Parathyroid adenoma (tissue), 2 donors: ENCODE results near the gene RRBP1.

Experiments used
- H2AFZ ChIP-seq: fragments of 300-600 bp; sonication (generic); one replicate; pipeline ENCODE4 v1.7.0; 2017; ENCODE audit warnings: antibody characterized with exemption, mild to moderate bottlenecking
- H3K27ac ChIP-seq: fragments of 300-600 bp; sonication (generic); one replicate; pipeline ENCODE4 v1.7.0; 2017
- H3K27me3 ChIP-seq: fragments of 300-600 bp; sonication (generic); one replicate; pipeline ENCODE4 v1.7.0; 2017; ENCODE audit warnings: low read length; ENCODE audit not compliant: control insufficient read depth, insufficient read depth
- H3K36me3 ChIP-seq: fragments of 300-600 bp; sonication (generic); one replicate; pipeline ENCODE4 v1.7.0; 2017; ENCODE audit warnings: low read length; ENCODE audit not compliant: control insufficient read depth, insufficient read depth
- H3K4me1 ChIP-seq: fragments of 300-600 bp; sonication (generic); one replicate; pipeline ENCODE4 v1.7.0; 2017; ENCODE audit warnings: control low read depth
- H3K4me2 ChIP-seq: fragments of 300-600 bp; sonication (generic); one replicate; pipeline ENCODE4 v1.7.0; 2017; ENCODE audit warnings: low read length
- H3K4me3 ChIP-seq: fragments of 300-600 bp; sonication (generic); one replicate; pipeline ENCODE4 v1.7.0; 2017; ENCODE audit warnings: low read depth, low read length
- H3K79me2 ChIP-seq: fragments of 300-600 bp; sonication (generic); one replicate; pipeline ENCODE4 v1.7.0; 2017; ENCODE audit warnings: control low read depth
- H3K9ac ChIP-seq: fragments of 300-600 bp; sonication (generic); one replicate; pipeline ENCODE4 v1.7.0; 2017; ENCODE audit warnings: mild to moderate bottlenecking
- H3K9me3 ChIP-seq: fragments of 300-600 bp; sonication (generic); one replicate; pipeline ENCODE4 v1.7.0; 2017; ENCODE audit warnings: low read length; ENCODE audit not compliant: control insufficient read depth
- TF ChIP-seq, protein P1 (sequence below): fragments of 300-600 bp; sonication (generic); IDR thresholded peaks from one replicate; pipeline ENCODE4 v1.7.0; 2017; ENCODE audit warnings: antibody characterized with exemption, mild to moderate bottlenecking
- donor health status: primary hyperparathyroidism.

Gene RRBP1

GRCh38 chr20:17679941-17680835 is 1.9 kb downstream of the RRBP1 start:
- Histone ChIP-seq H3K79me2 (peaks cover 47% of the 10 kb centered on the region), H3K9me3 (no peaks in the 10 kb centered on the region), H3K27ac (peak overlapping the region; percentile 83), H3K27me3 (no peaks in the 10 kb centered on the region), H2AFZ (peak overlapping the region; percentile 56), H3K4me2 (peak overlapping the region; percentile 81), H3K4me3 (peak overlapping the region; percentile 60), H3K4me1 (peaks cover 7% of the 10 kb centered on the region), H3K36me3 (no peaks in the 10 kb centered on the region), H3K9ac (no peak overlapping the region)
- TF ChIP-seq, protein P1, sequence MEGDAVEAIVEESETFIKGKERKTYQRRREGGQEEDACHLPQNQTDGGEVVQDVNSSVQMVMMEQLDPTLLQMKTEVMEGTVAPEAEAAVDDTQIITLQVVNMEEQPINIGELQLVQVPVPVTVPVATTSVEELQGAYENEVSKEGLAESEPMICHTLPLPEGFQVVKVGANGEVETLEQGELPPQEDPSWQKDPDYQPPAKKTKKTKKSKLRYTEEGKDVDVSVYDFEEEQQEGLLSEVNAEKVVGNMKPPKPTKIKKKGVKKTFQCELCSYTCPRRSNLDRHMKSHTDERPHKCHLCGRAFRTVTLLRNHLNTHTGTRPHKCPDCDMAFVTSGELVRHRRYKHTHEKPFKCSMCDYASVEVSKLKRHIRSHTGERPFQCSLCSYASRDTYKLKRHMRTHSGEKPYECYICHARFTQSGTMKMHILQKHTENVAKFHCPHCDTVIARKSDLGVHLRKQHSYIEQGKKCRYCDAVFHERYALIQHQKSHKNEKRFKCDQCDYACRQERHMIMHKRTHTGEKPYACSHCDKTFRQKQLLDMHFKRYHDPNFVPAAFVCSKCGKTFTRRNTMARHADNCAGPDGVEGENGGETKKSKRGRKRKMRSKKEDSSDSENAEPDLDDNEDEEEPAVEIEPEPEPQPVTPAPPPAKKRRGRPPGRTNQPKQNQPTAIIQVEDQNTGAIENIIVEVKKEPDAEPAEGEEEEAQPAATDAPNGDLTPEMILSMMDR, result no peak

- Histone ChIP-seq H3K4me2 (no peak overlapping the region), H3K27ac (no peak overlapping the region), H3K27me3 (no peaks in the 10 kb centered on the region), H2AFZ (no peak overlapping the region), H3K79me2 (peaks cover 59% of the 10 kb centered on the region), H3K4me1 (peaks cover 7% of the 10 kb centered on the region), H3K9me3 (no peaks in the 10 kb centered on the region), H3K9ac (no peak overlapping the region), H3K4me3 (no peak overlapping the region), H3K36me3 (no peaks in the 10 kb centered on the region)
- TF ChIP-seq, protein P1, result no peak
These were observed 3.2 kb downstream of the RRBP1 start for GRCh38 chr20:17678886-17679285.

DNA sequence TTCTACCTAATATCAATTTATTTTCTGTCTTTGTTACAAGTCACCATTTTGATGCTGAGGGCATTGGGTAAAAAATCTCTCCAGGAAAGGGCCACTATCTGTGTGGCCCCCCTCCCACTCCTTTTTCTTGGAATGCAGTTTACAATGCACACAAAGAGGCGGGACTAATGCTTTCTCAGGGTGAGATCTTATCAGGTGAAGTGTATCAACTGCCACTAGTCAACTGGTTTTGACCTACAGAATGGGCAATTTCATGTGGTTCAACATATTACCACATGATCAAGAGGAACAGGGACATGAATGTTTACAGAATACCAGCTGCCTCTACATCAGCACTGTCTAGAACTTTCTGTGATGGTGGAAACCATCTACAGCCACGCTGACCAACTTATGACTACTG is 3.7 kb downstream of the RRBP1 start:
- no peaks in the 10 kb centered on the region for H3K36me3 ChIP-seq
- no peaks in the 10 kb centered on the region for H3K27me3 ChIP-seq

DNA sequence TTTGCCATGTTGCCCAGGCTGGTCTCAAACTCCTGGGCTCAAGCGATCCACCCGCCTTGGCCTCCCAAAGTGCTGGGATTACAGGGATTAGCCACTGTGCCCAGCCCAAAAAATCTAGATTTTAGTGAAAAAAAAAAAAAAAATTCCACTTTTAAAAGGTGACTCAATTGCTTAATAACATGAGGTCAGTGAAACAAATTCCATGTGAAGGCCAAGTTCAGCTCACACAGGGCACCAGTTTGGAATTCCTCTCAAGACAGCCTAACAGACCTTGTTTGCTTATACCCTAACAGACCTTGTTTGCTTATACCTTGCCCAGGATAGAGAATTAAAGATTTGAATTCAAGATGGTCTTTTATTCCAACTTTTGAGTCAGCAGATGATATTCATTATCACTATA is 5.1 kb downstream of the RRBP1 start:
- H3K27ac ChIP-seq, result no peak overlapping the region
- H2AFZ ChIP-seq, result no peak overlapping the region
- H3K27me3 ChIP-seq, result no peaks in the 10 kb centered on the region
- H3K9me3 ChIP-seq, result no peaks in the 10 kb centered on the region
- H3K36me3 ChIP-seq, result no peaks in the 10 kb centered on the region
- peaks cover 76% of the 10 kb centered on the region for H3K79me2 ChIP-seq
- TF ChIP-seq, protein P1, result no peak
- no peak overlapping the region for H3K9ac ChIP-seq
- H3K4me1 ChIP-seq, result peaks cover 7% of the 10 kb centered on the region
- H3K4me3 ChIP-seq, result no peak overlapping the region
- no peak overlapping the region for H3K4me2 ChIP-seq

More for the DNA sequence above, 3.7 kb downstream of the RRBP1 start:
- Histone ChIP-seq H3K4me3 (no peak overlapping the region), H2AFZ (no peak overlapping the region), H3K9me3 (no peaks in the 10 kb centered on the region), H3K4me2 (no peak overlapping the region), H3K27ac (no peak overlapping the region), H3K79me2 (peaks cover 65% of the 10 kb centered on the region), H3K4me1 (peaks cover 7% of the 10 kb centered on the region), H3K9ac (no peak overlapping the region)
- TF ChIP-seq, protein P1, result no peak

DNA sequence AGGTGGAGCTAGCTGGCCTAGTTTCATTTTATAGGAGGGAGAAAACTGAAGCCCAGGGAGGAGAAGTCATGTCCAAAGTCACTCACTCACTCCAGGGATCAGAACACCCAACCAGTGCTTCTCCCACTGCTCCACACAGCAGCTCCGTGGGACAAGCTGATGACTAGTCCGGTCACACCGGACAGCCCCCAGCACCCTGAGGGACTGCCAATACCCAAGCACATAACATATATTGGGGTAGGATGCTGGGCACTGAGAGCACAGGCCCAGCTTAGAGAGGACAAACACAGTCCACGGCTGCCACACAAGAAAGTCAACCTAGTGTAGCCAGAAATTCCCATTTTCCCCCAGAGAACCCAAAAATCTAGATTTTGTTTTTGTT is 5.7 kb downstream of the RRBP1 start:
- H3K36me3 ChIP-seq, result no peaks in the 10 kb centered on the region
- H3K27me3 ChIP-seq, result no peaks in the 10 kb centered on the region
- no peak overlapping the region for H3K9ac ChIP-seq
- TF ChIP-seq, protein P1, result no peak
- H2AFZ ChIP-seq, result no peak overlapping the region
- peaks cover 7% of the 10 kb centered on the region for H3K4me1 ChIP-seq
- no peak overlapping the region for H3K4me2 ChIP-seq
- no peak overlapping the region for H3K27ac ChIP-seq
- H3K4me3 ChIP-seq, result no peak overlapping the region
- H3K9me3 ChIP-seq, result no peaks in the 10 kb centered on the region
- peaks cover 80% of the 10 kb centered on the region for H3K79me2 ChIP-seq
